Esophagus muscularis mucosa (tissue), 4 donors: ENCODE data around the gene ADRA2C. TPM values are rescaled to one million over a fixed set of nuclear protein-coding genes. Genes with fewer than 3 reads are reported as not detected.

Experiments used
- DNase-seq: peaks from one replicate; pipeline ENCODE4 v3.0.0-alpha.2; 2017; ENCODE audit errors: extremely low spot score
- H3K27ac ChIP-seq, 4 donors: fragments of 200-600 bp; sonication (generic); replicated peaks in 1 of 4; 1 replicate in 3 of 4; 2 replicates in 1 of 4; pipeline ENCODE4 v1.5.1; 2016 to 2019; ENCODE audit warnings: mild to moderate bottlenecking in 1 of 4
- H3K27me3 ChIP-seq, 4 donors: fragments of 200-600 bp; sonication (generic); one replicate each; pipeline versions ENCODE4 v1.5.1 to v1.6.0; 2016 to 2019
- H3K36me3 ChIP-seq, 4 donors: fragments of 200-600 bp; sonication (generic); one replicate each; pipeline ENCODE4 v1.5.1; 2016 to 2019
- H3K4me1 ChIP-seq, 4 donors: fragments of 200-600 bp; sonication (generic); one replicate each; pipeline ENCODE4 v1.5.1; 2016 to 2019
- H3K4me3 ChIP-seq, 4 donors: fragments of 200-600 bp; sonication (generic); 1 replicate in 2 of 4; 2 replicates in 2 of 4; pipeline ENCODE4 v1.5.1; 2016 to 2019; ENCODE audit warnings: mild to moderate bottlenecking in 4 of 4, moderate library complexity in 1 of 4
- H3K9me3 ChIP-seq, 4 donors: fragments of 200-600 bp; sonication (generic); 1 replicate in 3 of 4; 2 replicates in 1 of 4; pipeline ENCODE4 v1.5.1; 2016 to 2019
- EP300 ChIP-seq: sonication (generic); formaldehyde crosslinking; IDR thresholded peaks from one replicate; pipeline ENCODE4 v1.6.1; 2017; ENCODE audit warnings: antibody characterized with exemption
- POLR2A ChIP-seq: fragments of 450-650 bp; IDR thresholded peaks from one replicate; pipeline ENCODE4 v1.6.1; 2017; ENCODE audit warnings: antibody characterized with exemption, moderate library complexity, mild to moderate bottlenecking, low read depth
- POLR2AphosphoS5 ChIP-seq, 2 donors: sonication (generic); formaldehyde crosslinking; IDR thresholded peaks; one replicate each; pipeline ENCODE4 v1.6.1; 2017; ENCODE audit warnings: antibody characterized with exemption in 2 of 2
- WGBS: methylation state at CpG from one replicate; pipeline ENCODE4 v1.1.5; 2018; 5-methylcytosine and 5-hydroxymethylcytosine counted together
- intact Hi-C: fragments of 100-400 bp; cut with DNase I; formaldehyde crosslinking; loops from one replicate; pipeline ENCODE4 v1.15.1; 2023
- total RNA-seq, 4 donors: library from RNA; depleted of rRNA; stranded (reverse); fragments of >200 nt; gene quantifications; one replicate each; pipeline versions ENCODE4 v1.1.0 to v1.2.1, GENCODE V29; 2016
- TF ChIP-seq, protein P1 (sequence below), 3 experiments: fragments of 200-600 bp in 2 of 3; fragments of 450-650 bp in 1 of 3; sonication (generic) in 2 of 3; IDR thresholded peaks; one replicate each; pipeline ENCODE4 v1.5.1; 2017 to 2019; ENCODE audit warnings: antibody characterized with exemption in 3 of 3, mild to moderate bottlenecking in 2 of 3, moderate library complexity in 1 of 3

Gene ADRA2C
- total RNA-seq, 4 donors from 2014 or later = 2.9 to 10.3 (median 8.4) TPM

DNA sequence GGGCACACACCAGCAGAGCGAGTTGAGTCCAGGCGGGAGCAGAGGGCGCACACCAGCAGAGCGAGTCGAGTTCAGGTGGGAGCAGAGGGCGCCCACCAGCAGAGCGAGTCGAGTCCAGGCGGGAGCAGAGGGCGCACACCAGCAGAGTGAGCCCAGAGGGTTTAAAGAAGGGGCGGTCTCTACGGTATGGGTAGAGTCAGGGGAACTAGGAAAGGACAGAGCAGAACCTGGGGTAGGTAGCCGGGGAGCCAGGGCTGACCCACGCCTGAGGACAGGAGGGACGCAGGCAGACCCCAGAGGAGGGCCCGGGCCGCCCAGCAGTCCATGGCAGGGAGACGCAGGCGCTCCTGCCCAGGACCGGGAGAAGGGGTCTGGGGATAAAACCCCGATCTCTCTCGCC lies 22.0 kb upstream of the ADRA2C start:
- Histone ChIP-seq H3K36me3 (no peaks in the 10 kb centered on the region), H3K27ac (no peak overlapping the region), H3K4me1 (peaks cover 0 to 14% (median 2%) of the 10 kb centered on the region in 4 donors), H3K9me3 (peaks cover 0 to 12% (median 6%) of the 10 kb centered on the region in 4 donors), H3K27me3 (peaks cover 0 to 98% (median 33%) of the 10 kb centered on the region in 4 donors), H3K4me3 (no peak overlapping the region)
- DNase-seq = no peak
- no peak for TF ChIP-seq POLR2AphosphoS5 (IDR thresholded peaks at IDR 0.05)
- no peak for TF ChIP-seq POLR2A
- TF ChIP-seq, protein P1, sequence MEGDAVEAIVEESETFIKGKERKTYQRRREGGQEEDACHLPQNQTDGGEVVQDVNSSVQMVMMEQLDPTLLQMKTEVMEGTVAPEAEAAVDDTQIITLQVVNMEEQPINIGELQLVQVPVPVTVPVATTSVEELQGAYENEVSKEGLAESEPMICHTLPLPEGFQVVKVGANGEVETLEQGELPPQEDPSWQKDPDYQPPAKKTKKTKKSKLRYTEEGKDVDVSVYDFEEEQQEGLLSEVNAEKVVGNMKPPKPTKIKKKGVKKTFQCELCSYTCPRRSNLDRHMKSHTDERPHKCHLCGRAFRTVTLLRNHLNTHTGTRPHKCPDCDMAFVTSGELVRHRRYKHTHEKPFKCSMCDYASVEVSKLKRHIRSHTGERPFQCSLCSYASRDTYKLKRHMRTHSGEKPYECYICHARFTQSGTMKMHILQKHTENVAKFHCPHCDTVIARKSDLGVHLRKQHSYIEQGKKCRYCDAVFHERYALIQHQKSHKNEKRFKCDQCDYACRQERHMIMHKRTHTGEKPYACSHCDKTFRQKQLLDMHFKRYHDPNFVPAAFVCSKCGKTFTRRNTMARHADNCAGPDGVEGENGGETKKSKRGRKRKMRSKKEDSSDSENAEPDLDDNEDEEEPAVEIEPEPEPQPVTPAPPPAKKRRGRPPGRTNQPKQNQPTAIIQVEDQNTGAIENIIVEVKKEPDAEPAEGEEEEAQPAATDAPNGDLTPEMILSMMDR (IDR thresholded peaks at IDR 0.05) = no peak
- no peak for TF ChIP-seq EP300
- WGBS = 67% methylated on average over 22 of the region's 22 CpGs
- intact Hi-C loops = no loop called here

DNA sequence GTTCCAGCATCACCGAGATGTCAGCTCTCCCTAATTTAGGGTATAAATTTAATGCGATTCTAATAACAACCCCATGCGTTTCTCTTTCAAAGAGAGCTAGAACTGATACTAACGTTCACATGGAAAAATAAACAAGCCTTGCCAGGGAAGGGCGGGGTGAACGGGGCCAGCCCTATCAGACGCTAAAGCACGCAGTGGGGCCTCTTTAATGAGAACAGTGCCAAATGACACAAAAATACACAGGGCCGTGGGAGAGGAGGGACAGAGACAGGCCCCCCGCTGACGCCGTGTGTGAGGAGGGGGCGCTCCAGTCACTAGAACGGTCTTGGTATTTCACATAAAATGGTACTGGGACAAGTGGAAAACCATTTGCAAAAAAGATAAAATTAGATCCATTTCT lies 21.3 kb upstream of the ADRA2C start:
- 12% methylated on average over 14 of the region's 14 CpGs for whole genome bisulfite sequencing
- TF ChIP-seq, protein P1 (IDR thresholded peaks at IDR 0.05) = no peak
- TF ChIP-seq POLR2A = no peak
- TF ChIP-seq EP300 = no peak
- TF ChIP-seq POLR2AphosphoS5 (IDR thresholded peaks at IDR 0.05) = no peak
- intact Hi-C loops = no loop called here
- Histone ChIP-seq H3K4me1 (peaks cover 0 to 14% (median 2%) of the 10 kb centered on the region in 4 donors), H3K27me3 (peaks cover 0 to 97% (median 33%) of the 10 kb centered on the region in 4 donors), H3K4me3 (no peak overlapping the region), H3K9me3 (peaks cover 0 to 12% (median 6%) of the 10 kb centered on the region in 4 donors), H3K36me3 (no peaks in the 10 kb centered on the region), H3K27ac (no peak overlapping the region)
- DNase-seq = no peak

DNA sequence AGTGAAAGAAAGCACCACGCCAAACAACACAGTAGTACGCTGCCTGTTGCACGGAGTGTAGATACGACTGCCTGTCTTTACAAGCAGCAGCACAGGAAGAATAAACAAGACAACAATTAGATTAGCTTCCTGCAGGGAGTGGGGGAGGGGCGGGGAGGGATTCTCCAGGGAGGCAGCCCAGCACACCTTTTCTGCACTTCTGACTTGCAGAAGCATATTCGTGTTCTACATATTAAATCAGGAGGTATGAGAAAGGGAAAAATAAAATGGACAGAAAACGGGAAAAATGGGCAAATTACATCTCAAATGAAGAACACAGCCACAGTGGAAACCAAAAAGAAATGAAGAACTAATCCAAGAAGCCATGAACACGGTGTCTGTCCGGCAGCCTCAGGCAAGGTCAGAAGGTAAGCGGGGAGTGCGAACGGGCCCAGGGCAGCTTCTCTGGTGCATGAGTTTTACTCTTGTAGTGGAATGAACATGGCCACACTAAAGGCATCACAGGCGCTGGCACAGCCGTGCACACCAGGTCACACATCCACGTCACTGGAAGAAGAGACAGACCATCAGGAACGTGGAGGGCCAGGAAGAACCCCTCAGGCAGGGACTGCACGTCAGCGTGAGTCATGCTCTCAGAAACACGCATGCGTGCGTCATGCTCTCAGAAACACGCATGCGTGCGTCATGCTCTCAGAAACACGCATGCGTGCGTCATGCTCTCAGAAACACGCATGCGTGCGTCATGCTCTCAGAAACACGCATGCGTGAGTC lies 20.1 kb upstream of the ADRA2C start:
- H3K4me1 ChIP-seq = peaks cover 0 to 14% (median 2%) of the 10 kb centered on the region in 4 donors
- intact Hi-C loops = no loop called here
- H3K4me3 ChIP-seq = no peak overlapping the region
- peaks cover 0 to 12% (median 6%) of the 10 kb centered on the region in 4 donors for H3K9me3 ChIP-seq
- no peak for DNase-seq
- peaks cover 0 to 97% (median 33%) of the 10 kb centered on the region in 4 donors for H3K27me3 ChIP-seq
- TF ChIP-seq POLR2AphosphoS5 (IDR thresholded peaks at IDR 0.05) (no peak), POLR2A (no peak), EP300 (no peak)
- TF ChIP-seq, protein P1 (IDR thresholded peaks at IDR 0.05) = no peak
- no peaks in the 10 kb centered on the region for H3K36me3 ChIP-seq
- H3K27ac ChIP-seq = no peak overlapping the region
- WGBS = 70% methylated on average over 26 of the region's 32 CpGs

DNA sequence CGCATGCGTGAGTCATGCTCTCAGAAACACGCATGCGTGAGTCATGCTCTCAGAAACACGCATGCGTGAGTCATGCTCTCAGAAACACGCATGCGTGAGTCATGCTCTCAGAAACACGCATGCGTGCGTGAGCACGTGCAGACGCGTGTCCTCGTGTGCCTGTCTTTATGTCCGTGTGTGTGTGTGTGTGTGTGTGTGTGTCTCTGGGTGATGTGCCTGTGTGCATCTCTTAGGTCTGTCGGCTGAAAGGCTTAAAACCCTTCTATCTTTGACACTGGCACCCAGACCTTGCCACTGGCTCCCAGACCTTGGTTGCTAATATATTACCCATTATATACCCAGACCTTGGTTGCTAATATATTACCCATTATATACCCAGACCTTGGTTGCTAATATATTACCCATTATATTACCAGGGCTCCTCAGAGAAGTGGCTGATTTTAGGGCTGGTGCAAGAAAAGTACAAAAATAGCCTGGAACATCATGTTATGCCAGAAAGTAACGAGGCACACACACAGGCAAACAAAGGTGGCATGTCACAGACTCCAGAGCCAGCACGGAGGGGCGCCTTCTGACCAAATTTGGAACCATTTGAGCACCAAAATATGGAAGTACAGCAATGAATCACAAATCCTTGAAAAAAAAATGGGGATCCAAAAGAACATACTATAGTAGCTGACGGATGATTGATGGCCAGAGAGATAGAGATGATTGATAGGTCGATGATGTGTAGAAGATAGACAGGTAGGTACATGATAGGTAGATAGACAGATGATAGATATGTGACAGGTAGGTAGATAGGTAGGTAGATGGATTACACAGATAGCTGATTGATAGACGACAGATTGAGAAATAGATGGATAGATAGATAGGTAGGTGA lies 19.2 kb upstream of the ADRA2C start:
- no peak for DNase-seq
- TF ChIP-seq POLR2AphosphoS5 (IDR thresholded peaks at IDR 0.05) = no peak
- TF ChIP-seq, protein P1 (IDR thresholded peaks at IDR 0.05) = no peak
- TF ChIP-seq POLR2A = no peak
- TF ChIP-seq EP300 = no peak
- no peaks in the 10 kb centered on the region for H3K36me3 ChIP-seq
- H3K4me3 ChIP-seq = no peak overlapping the region
- no peak overlapping the region for H3K27ac ChIP-seq
- WGBS = 72% methylated on average over 13 of the region's 23 CpGs
- peaks cover 0 to 12% (median 6%) of the 10 kb centered on the region in 4 donors for H3K9me3 ChIP-seq
- H3K27me3 ChIP-seq = peaks cover 0 to 97% (median 33%) of the 10 kb centered on the region in 4 donors
- intact Hi-C loops = no loop called here
- peaks cover 0 to 14% (median 2%) of the 10 kb centered on the region in 4 donors for H3K4me1 ChIP-seq
